Lung microvascular endothelial cell (primary cell): ENCODE measurements around the gene ANKS1B. TPM values are rescaled to one million over a fixed set of nuclear protein-coding genes. Genes with fewer than 3 reads are reported as not detected.
"Not testable (repeated sequence)": the region's sequence is repeated elsewhere in the genome, so short reads cannot be mapped to it uniquely, and the experiment has no call there.

Source experiments
- DNase-seq, 2 donors: peaks; one replicate each; pipeline versions ENCODE4 v3.0.0 to v3.0.0-alpha.2; 2010; ENCODE audit warnings: low read depth in 2 of 2
- total RNA-seq: library from RNA; depleted of rRNA; stranded (reverse); fragments of >200 nt; gene quantifications from 2 replicates; pipeline ENCODE4 v1.2.1, GENCODE V29; 2014

The ANKS1B gene
- total RNA-seq, 1 donor from 2014 or later, result 0.20 TPM

DNA sequence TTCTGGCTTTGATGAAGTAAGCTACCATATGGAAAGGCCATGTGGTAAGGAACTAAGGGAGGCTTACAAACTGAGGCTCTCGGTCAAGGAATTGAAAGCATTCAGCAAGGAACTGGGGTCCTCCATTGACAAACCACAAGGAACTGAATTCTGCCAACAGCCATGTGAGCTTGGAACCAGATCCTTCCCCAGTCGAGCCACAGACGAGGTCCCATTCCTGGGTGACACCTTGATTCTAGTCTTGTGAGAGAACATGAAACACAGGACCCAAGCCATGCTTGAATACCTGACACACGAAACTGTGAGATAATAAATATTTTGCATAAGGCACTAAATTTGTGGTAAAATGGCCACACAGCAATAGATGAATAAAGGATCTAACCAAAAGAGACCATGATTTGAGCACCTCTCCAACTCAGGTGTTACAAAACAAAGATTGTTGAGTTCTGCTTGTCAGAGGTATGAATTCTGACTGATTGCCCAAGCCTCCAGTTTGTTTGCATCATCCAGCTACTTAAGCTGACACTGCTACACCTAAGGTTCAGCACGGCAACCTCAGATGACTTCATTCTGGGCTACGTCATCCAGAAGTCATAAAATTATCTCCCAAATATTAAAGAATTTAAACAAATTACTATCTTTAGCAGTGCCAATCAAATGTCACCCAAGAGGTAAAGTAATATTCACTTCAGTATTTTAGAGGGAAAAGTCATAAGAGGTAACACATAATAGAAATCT lies 277.8 kb downstream of the ANKS1B start:
- DNase-seq, result no peak

DNA sequence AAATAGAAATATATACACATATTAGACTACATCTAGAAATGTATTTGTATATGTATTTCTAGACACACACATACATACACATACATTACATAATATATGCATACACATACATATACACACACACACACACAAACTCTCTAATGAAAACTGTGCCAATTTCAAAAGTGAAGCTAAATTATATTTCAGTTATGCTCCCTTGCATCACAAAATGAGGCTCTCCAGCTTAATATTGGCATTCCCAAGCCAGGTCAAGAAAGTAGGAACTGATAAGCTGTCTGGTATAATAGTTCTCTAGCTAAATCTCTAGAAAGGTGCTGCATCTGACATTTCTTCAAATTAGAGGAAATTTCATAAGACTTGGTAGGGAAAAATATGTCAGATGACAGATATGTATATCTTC lies 280.3 kb downstream of the ANKS1B start:
- DNase-seq, result no peak

DNA sequence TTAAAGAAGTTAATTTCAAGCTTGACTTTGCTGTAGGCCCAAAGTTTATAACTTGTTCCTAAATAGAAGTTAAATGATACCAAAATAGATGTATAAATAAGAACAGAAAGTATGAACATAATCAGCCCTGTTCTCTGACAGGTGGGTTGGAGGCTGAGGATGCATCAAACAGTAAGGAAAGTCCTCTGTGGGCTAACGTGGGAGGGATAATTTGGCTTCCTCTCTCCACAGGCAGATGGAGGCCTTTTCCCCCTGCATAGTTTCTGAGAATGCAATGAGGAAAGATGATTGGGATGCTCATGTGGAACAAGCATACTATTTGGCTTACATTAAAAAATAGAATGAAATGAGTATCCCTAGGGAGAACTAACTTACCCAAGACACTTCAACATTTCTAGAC lies 280.7 kb downstream of the ANKS1B start:
- no peak for DNase-seq

DNA sequence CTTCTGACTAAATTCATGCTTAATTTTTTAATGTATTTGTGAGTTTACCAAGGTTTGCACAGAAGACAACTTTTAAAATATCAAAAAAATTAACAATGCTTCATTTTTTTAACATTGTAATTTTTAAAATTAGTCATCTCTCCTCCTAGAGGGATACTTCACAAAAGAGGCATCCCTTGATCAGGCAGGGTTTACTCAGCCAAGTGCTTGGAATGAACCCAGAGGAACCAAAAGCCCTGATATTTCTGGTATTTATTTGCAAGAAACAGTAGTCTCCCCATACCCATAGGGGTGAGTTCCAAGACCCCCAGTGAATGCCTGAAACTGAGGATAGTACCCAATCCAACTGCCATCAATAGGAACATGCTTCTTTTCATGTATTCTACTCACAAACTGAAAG lies 284.7 kb downstream of the ANKS1B start:
- no peak for DNase-seq

DNA sequence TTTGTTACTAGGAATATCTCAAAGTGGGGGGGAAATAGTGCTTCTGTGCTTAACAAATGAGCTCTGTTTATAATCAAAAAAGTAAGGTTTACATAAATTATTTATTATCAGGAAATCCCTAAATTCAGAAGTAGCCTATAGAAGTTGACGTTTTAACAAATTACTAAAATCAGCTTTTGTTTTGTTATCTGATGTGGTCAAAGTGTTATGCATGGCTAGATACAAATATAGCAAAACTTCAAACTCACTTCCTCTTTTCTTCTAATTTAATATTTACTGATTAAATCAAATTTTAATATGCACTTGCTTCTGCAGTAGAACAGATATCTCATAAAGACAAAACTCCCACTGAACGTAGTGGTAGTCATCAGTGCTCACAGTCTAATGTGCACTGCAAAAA lies 289.7 kb downstream of the ANKS1B start:
- DNase-seq, result no peak

DNA sequence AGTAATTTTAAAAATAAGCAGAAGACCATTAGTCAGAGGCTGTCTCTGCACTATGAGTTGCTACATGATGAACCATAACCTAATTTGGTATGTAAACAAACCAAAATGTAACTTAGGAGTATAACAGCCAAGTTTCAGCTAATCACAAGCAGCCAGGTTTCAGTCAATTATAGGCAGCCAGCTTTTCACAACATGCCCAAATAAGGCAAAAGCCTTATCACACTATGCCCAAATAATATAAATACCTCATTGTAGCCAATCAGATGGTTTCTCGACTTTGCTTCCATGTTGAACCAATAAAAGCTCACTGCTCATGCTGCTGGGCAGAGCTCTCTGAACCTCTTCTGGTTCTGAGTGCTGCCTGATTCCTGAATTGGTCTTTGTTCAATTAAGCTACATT lies 298.6 kb downstream of the ANKS1B start:
- no peak for DNase-seq

DNA sequence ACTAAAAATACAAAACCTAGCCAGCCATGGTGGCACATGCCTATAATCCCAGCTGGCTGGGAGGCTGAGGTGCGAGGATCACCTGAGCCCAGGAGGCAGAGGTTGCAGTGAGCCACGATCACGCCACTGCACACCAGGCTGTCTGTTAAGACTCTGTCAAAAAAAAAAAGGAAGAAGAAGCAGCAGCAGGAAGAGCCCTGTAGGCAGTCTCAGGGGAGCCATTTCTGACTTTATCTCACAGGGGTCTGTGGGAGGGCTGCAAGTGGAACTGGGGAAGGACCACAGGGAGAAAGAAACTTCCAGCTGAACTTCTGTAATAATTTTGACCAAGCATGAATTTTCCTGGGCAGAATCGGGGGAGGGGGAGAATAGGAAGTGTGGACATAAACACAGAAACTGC lies 304.5 kb downstream of the ANKS1B start:
- DNase-seq, result no peak

DNA sequence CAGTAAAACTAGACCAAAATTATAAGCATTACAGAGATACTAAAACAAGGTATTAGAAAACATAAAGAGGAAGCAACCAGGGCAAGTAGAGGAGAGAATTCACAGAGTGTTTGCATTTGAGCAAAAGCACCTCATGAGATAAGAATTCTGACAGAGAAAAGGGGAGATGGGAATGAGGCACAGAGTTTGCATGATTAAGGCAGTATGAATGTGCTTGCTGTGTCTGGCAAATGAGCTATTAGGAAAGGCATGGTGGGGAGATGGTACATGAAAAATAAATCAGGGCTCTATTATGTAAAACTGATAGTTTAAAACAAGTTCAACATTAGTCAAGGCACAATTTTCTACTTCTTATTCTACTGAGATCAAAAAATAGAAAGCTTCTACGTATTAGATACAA lies 314.1 kb downstream of the ANKS1B start:
- DNase-seq, result no peak

DNA sequence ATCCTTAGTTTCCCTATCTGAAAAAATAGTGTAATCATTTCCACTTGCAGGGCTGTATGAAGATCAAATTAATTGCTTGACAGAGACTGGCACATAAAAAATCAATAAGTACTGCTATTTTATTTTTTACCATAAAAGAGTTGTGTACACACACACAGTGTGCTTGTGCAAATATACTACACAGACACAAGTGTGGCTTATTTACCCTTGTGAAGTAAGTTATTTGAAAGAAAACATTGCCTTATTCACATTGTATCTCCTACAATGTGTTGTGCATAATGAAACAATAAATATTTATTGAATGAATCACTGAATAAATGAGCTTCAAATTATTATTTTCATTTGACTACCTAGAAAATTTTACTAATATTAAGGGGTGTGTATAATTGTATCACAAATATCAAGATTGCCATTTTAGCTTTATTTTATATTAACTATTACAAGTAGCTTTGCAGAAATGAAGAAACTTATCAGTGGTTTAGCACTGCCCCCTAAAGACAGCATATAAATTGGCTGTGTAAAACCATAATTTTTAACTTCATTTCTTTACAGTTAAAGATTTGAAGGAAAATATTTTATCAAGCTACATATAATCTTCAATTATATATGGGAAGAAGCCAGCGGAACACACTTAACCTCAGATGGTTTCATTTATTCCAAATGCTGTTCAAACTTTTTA lies 325.9 kb downstream of the ANKS1B start:
- no peak for DNase-seq

DNA sequence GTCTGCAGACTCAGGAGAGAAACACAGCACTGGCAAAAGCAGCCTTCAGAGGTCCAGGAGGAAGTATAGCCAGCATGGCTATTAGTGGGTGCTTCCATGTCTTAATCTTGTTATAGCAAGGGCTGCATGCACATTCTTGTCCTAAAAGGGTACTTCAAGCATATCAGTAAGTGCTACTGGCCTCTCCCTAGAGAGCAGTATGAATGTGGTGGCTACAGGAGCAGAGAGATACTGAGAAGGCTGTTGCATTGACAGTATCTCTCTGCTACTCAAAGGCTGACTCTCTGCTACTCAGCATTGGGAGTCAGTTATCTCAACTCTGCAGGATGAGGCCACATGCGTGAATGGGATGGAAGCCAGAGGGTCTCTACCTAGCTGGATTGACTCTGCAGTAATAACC lies 335.2 kb downstream of the ANKS1B start:
- DNase-seq, result no peak

DNA sequence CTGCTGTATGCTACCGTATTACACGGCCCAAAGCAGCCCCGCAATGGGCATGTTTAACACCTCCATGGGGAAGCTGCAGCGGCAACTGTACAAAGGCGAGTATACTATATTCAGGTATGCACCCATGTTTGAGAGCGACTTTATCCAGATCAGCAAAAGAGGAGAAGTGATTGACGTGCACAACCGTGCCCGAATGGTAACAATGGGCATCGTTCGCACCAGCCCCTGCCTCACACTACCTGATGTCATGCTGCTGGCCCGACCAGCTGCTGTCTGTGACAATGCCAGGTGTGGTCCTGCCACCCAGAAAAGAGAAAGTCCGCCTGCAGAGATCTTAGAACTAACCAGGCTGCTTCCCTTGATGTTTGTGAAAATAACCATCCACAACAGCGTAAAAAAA lies 336.6 kb downstream of the ANKS1B start:
- no peak for DNase-seq

DNA sequence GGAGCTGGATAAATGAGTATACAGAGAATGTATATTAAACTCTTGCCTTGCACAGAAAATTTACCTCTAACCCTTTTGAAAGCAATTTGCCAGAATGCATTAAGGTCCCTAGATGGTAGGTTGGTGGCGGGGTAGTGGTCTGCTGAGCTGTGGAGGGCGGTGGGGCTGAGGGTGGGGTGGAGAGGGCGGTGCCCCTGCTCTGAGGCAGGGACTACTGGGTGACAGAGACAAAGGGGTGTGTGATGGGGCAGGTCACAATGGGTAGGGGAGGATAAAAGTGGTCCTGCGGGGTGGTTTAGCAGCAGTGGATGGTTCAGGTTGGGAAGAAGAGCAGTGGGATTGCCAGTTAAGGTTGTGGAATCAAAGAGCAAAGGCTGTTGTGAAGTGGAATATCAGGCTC lies 337.3 kb downstream of the ANKS1B start, which contains the start of gene GARIN6:
Gene GARIN6 (plus strand): TSS at position 301 of the 400 bp plus-strand sequence. CDS start 422 bp downstream, outside the sequence.
- no peak for DNase-seq

DNA sequence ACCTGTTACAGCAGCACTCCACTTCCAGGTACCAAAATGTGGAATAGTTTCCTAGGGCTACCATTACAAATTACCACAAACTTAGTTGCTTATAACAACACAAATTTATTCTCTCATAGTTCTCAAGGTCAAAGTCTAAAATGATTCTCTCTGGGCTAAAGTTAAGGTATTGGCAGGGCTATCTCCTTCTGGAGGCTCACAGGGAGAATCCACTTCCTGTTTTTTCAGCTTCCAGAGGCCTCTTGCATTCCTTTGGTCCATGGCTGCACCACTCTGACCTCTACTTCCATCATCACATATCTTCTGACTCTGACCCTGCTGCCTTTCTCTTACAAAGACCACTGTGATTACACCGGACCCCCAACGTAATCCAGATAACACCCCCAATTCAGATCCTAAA lies 340.1 kb downstream of the ANKS1B start:
- DNase-seq, result no peak

DNA sequence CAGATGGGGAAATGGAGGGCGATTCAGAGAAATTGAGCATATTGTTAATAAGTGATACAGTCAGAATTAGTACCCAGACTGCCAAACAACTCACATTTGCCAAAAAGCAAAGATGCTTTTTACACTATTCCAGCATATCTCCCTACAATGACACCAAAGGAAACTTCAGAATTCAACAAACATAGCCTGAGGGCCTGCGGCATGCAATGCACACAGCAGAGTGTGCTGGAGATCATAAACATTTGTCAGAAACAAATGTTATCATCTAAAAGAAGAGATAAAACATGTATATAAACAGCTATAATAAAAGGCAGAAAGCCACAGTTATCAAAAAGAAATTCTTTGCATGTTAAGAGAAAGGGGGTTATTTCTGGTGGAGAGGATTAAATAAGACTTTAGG lies 357.3 kb downstream of the ANKS1B start:
- no peak for DNase-seq

DNA sequence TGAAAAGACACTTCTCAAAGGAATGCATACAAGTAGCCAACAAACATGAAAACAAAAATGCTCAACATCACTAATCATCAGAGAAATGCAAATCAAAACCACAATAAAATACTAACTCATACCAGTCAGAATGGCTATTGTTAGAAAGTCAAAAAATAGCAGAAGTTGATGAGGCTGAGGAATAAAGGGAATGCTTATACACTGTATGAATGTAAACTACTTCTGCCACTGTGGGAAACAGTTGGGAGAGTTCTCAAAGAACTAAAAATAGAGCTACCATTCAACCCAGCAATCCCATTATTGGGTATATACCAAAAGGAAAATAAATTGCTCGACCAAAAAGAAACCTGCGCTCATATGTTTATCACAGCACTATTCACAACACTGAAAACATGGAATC lies 360.1 kb downstream of the ANKS1B start:
- DNase-seq, result not testable (repeated sequence)

DNA sequence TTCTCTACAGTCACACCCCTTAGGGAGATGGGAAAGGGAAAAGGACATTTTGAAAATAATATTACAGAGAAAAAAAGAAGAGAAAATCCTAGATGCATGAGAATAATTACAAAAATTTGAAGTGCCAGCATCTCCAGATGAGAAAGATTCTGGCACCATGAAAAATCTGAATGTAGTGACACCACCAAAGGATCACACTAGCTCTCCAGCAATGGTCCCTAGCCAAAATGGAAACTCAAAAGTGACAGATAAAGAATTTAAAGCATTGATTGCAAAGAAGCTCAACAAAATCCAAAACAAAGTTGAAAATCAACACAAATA lies 364.6 kb downstream of the ANKS1B start:
- no peak for DNase-seq

DNA sequence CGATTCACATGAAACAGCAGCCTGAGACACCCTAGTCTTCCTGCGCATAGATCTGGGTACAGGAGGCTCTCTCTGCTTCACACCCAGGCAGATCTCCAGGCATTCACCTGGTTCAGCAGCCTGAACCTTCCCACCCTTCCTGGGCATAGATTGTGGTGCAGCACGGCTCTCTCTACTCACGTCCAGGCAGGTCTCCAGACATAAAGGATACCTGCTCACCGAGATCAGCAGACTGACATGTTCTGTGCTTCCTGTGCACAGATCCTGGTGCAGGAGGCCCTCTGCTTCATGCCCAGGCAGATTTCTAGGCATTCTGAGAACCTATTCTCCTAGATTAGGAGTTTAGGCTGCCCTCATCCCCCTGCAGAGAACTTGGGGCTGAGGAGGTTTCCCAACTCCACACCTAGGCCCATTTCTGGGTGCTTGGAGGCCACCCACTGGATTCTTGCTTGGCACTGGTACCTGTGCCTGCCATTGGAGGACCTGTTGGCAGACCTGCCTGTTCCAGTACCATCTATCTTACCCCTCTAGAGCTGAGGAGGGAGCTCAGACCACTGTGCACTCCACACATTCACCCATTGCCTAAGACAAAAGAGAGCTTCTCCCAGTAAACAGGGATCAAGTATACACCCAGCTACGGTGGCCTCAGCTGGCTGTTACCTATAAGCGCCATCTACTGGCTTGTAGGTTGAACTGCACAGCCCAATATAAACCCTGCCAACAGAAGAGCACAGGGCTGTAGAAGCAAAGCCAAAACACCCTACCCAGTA lies 365.2 kb downstream of the ANKS1B start:
- peak in 1 of 2 donors; percentile 5 for DNase-seq

DNA sequence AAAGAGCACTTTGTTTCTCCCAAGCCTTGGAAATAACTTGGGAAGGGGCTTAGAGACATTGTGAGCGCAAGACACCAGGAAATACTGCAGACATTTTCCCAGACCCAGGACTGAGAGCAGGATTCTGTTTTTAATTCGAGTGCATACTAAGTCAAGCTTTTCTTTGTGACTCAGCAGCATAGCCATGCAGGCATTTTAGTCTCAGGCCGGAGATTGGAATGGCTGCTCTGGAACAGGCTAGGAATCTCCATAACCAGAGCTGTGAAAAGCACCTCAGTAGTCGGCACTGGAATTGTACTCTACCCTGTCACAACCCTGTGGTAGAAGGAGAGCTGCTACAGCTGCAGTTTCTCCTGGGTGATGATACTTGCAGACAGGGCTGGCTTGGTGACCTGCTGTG lies 366.1 kb downstream of the ANKS1B start:
- DNase-seq, result no peak

DNA sequence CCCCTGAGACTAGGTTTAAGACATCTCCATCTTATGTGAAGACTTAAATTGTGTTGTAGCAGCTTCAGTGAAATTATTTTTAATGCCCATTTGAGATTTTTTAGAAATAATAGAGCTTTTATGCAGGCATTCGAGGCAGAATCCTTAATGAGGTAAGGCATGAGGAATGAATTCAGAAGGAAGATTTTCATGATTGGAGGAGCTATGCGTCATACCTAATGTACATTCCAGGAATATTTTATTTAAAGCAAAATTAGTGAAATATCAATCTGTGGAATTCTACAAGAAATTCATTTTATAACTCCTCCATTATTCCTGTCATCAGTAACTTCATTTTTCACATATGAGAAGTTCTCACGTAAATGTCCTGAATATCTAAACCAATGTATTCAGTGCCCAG lies 373.1 kb downstream of the ANKS1B start:
- DNase-seq, result no peak

DNA sequence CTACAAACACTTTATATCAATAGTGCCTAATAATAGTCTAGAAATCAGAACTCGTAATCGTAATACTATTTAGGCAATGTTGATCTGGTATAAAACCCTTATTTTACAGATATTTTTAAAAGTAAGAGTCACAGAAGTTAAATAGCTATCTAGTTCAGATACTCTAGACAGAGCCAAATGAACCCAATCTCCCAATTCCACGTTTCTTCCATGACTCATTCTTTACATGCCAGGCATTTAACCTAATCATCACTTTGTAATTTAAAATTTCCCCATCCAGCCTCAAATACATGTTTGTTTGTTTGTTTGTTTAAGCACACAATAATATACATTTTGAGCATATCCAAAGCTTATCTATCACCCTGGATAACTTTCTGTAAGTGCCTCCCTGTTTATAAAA lies 373.6 kb downstream of the ANKS1B start:
- no peak for DNase-seq

DNA sequence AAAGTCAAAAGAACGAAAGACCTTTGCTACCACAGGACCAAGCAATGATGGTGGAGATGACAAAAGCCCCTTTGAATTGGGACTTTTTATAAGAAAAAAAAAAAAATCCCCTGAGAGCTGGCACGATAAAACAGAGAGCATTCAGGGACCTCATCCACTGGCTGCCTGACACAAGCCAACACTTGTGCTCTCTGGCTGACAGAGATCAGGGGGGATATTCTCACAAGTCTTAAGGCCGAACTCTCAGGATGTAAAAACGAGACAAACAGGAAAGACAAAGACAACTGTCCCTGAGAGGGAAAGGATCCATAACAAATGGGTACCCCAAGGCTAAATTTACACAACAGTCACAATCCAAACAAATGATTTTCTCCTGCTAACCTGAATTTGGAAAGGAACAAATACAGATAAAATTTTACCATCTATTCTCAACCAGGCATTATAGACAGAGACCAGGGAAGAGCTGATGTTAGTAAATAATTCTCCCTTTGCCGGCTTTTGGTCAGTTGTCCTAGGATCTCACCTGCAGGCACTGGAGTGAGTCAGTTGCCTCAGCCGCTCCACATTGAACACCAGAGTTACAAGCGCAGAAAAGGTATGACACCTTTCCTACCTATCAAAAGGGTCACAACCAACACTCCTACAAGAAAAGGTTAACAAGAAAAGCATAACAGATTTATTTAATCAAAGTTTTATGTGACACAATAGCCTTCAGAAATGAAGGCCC lies 375.1 kb downstream of the ANKS1B start:
- no peak for DNase-seq

DNA sequence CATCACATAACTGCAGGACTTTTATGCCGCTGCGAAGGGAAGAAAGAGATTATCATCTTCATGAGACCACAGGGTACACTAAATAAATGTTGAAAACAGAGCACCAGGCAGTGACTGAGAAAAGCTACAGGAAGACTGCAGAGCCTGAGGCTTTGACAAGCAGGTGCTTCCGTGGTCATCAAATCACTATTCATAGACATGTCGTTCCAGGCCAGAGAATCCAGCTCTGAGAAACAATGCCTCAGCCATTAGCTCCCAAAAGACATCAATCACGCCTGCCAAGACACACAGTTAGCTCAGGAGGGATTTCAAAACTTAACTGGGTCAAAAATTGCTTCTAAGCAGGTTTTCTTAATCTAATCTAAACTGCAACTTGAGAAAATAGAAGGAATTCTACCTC lies 384.3 kb downstream of the ANKS1B start:
- DNase-seq, result peak in 1 of 2 donors; percentile 2
